SK-N-SH (cell line): ENCODE results near the gene ARFIP1. TPM values are rescaled to one million over a fixed set of nuclear protein-coding genes. Genes with fewer than 3 reads are reported as not detected.

ENCODE experiments used
- CTCF ChIA-PET: fragments of 300-600, 350-600 bp; formaldehyde crosslinking; extraction: SDS; loops from one replicate; lab custom pipeline; 2021; lab: Yijun Ruan, JAX
- POLR2A ChIA-PET: fragments of 350-600 bp; sonication (Branson Sonifier 250); formaldehyde crosslinking; extraction: SDS; loops from one replicate; lab custom pipeline; 2020; ENCODE audit warnings: antibody characterized with exemption, inconsistent platforms; lab: Yijun Ruan, JAX
- DNase-seq: peaks from one replicate; pipeline ENCODE4 v3.0.0; 2012
- H2AFZ ChIP-seq: fragments of 200-600 bp; sonication (generic); 2 replicates; pipeline ENCODE4 v1.8.1; 2016; ENCODE audit warnings: antibody characterized with exemption, mild to moderate bottlenecking, low read depth
- H3F3A ChIP-seq: fragments of 200-600 bp; sonication (generic); replicated peaks from 2 replicates; pipeline ENCODE3; 2016; ENCODE audit warnings: antibody characterized with exemption, mild to moderate bottlenecking; ENCODE audit not compliant: insufficient read depth
- H3K27ac ChIP-seq, 2 experiments: fragments of 200-500 bp in 1 of 2; fragments of 200-600 bp in 1 of 2; sonication (Bioruptor generic) in 1 of 2; sonication (generic), shearing (Covaris generic) in 1 of 2; 2 replicates each; pipeline versions ENCODE4 v1.5.1 to v1.6.1; 2014 to 2016; ENCODE audit warnings: low read depth in 2 of 2, inconsistent platforms in 1 of 2, low read length in 1 of 2, mild to moderate bottlenecking in 1 of 2, mixed read lengths in 1 of 2
- H3K27me3 ChIP-seq: fragments of 200-600 bp; sonication (generic), shearing (Covaris generic); 2 replicates; pipeline ENCODE4 v1.6.1; 2016; ENCODE audit warnings: mixed run types; ENCODE audit not compliant: insufficient read depth
- H3K36me3 ChIP-seq, 2 experiments: fragments of 200-500 bp in 1 of 2; fragments of 200-600 bp in 1 of 2; sonication (Bioruptor generic) in 1 of 2; sonication (generic) in 1 of 2; replicated peaks in 1 of 2; 2 replicates each; pipeline versions ENCODE3 to v1.5.1; 2014 to 2016; ENCODE audit warnings: low read length in 1 of 2, mild to moderate bottlenecking in 1 of 2; ENCODE audit not compliant: insufficient read depth in 2 of 2, control insufficient read depth in 1 of 2
- H3K4me1 ChIP-seq, 2 experiments: fragments of 200-500 bp in 1 of 2; fragments of 200-600 bp in 1 of 2; sonication (Bioruptor generic) in 1 of 2; sonication (generic), shearing (Covaris generic) in 1 of 2; 2 replicates each; pipeline versions ENCODE4 v1.5.1 to v1.6.1; 2014 to 2016; ENCODE audit warnings: low read depth in 1 of 2, low read length in 1 of 2, mixed run types in 1 of 2; ENCODE audit not compliant: insufficient read depth in 2 of 2, control insufficient read depth in 1 of 2
- H3K4me2 ChIP-seq: fragments of 200-600 bp; sonication (generic), shearing (Covaris generic); 2 replicates; pipeline ENCODE4 v1.6.1; 2017; ENCODE audit warnings: mixed run types
- H3K4me3 ChIP-seq, 2 experiments: fragments of 200-500 bp in 1 of 2; fragments of 200-600 bp in 1 of 2; sonication (Bioruptor generic) in 1 of 2; sonication (generic), shearing (Covaris generic) in 1 of 2; 2 replicates each; pipeline versions ENCODE4 v1.5.1 to v1.8.1; 2014 to 2016; ENCODE audit warnings: low read depth in 2 of 2, inconsistent platforms in 1 of 2, low read length in 1 of 2, mild to moderate bottlenecking in 1 of 2, mixed read lengths in 1 of 2, moderate library complexity in 1 of 2
- H3K79me2 ChIP-seq: fragments of 200-600 bp; sonication (generic); 2 replicates; pipeline ENCODE4 v1.8.1; 2017; ENCODE audit warnings: mild to moderate bottlenecking; ENCODE audit not compliant: insufficient read depth
- H3K9ac ChIP-seq: fragments of 200-600 bp; sonication (generic); 2 replicates; pipeline ENCODE4 v1.6.1; 2017; ENCODE audit warnings: mixed run types
- H3K9me2 ChIP-seq: fragments of 200-600 bp; sonication (generic); 2 replicates; pipeline ENCODE4 v1.6.1; 2017; ENCODE audit warnings: mixed run types
- H3K9me3 ChIP-seq: fragments of 200-600 bp; sonication (generic); 2 replicates; pipeline ENCODE4 v1.6.1; 2017; ENCODE audit warnings: mixed run types, mild to moderate bottlenecking, moderate library complexity
- H4K20me1 ChIP-seq: fragments of 200-600 bp; sonication (generic); 2 replicates; pipeline ENCODE4 v1.6.1; 2017; ENCODE audit warnings: mild to moderate bottlenecking, mixed run types; ENCODE audit not compliant: insufficient read depth
- ELF1 ChIP-seq: IDR thresholded peaks from 2 replicates; pipeline ENCODE4 v1.4.0; 2012
- EP300 ChIP-seq, 2 experiments: IDR thresholded peaks; 2 replicates each; pipeline versions ENCODE4 v1.4.0 to v1.6.1; 2012; ENCODE audit warnings: borderline replicate concordance in 1 of 2, low read depth in 1 of 2, low read length in 1 of 2
- FOSL2 ChIP-seq: IDR thresholded peaks from 2 replicates; pipeline ENCODE4 v1.4.0; 2012; ENCODE audit warnings: low read depth, mild to moderate bottlenecking, moderate library complexity, borderline replicate concordance
- JUND ChIP-seq: IDR thresholded peaks from 2 replicates; pipeline ENCODE4 v1.4.0; 2012
- NFIC ChIP-seq: IDR thresholded peaks from 2 replicates; pipeline ENCODE4 v1.4.0; 2012; ENCODE audit warnings: borderline replicate concordance
- POLR2AphosphoS5 ChIP-seq: IDR thresholded peaks from 2 replicates; pipeline ENCODE4 v1.6.1; 2012; ENCODE audit warnings: low read depth, low read length
- SIN3A ChIP-seq: IDR thresholded peaks from 2 replicates; pipeline ENCODE4 v1.6.1; 2012; ENCODE audit warnings: low read depth, mild to moderate bottlenecking, low read length, moderate library complexity, borderline replicate concordance
- TAF1 ChIP-seq: IDR thresholded peaks from 2 replicates; pipeline ENCODE4 v1.6.1; 2012; ENCODE audit warnings: low read depth, mild to moderate bottlenecking, low read length, moderate library complexity, borderline replicate concordance
- TCF12 ChIP-seq: IDR thresholded peaks from 2 replicates; pipeline ENCODE4 v1.4.0; 2012
- TEAD4 ChIP-seq: IDR thresholded peaks from 2 replicates; pipeline ENCODE4 v1.4.0; 2012; ENCODE audit warnings: mild to moderate bottlenecking, borderline replicate concordance; ENCODE audit not compliant: insufficient read depth
- ZBTB33 ChIP-seq: IDR thresholded peaks from 2 replicates; pipeline ENCODE4 v1.4.0; 2012; ENCODE audit warnings: low read depth, borderline replicate concordance
- polyA plus RNA-seq, 3 experiments: library from polyadenylated mRNA; depleted of rRNA; stranded (reverse); fragments of >200 nt; gene quantifications; 2 replicates each; pipeline ENCODE4 v1.2.3, GENCODE V29; 2012
- TF ChIP-seq, protein P1 (sequence below): IDR thresholded peaks from 2 replicates; pipeline ENCODE4 v1.4.0; 2012; ENCODE audit warnings: low read depth, borderline replicate concordance
- TF ChIP-seq, protein P2 (sequence below): IDR thresholded peaks from 2 replicates; pipeline ENCODE4; 2012
- TF ChIP-seq, protein P3 (sequence below): fragments of 150-350 bp; IDR thresholded peaks from 2 replicates; pipeline ENCODE4 v1.6.1; 2017; ENCODE audit warnings: antibody characterized with exemption, low read length, low read depth, borderline replicate concordance

ARFIP1 gene
- polyA plus RNA-seq, 1 of the 3 experiments (the other 2 are of a cell fraction): 15.7 TPM

DNA sequence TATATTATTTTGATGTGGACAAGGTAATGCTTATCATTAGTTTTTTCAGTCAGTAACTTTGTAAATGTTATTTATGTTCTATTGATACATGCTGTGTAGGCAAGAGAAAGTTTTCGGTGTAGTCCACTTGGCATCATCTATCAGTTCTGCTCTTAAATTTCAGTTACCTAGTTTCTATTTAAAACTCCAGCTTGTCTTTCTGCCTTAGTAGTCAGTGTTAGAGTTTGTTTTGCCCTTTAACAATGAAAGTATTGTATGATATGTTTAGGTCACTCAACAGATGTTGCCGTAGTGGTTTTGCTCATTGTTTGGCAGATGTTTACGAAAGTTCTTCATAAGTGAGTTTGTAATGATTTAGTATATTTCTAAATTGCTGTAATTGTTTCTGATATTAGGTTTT is 121.5 kb downstream of the ARFIP1 start (continued):
- TF ChIP-seq ZBTB33 (no peak), ELF1 (no peak), JUND (no peak), TAF1 (no peak), SIN3A (no peak), FOSL2 (no peak)
- TF ChIP-seq, protein P1, sequence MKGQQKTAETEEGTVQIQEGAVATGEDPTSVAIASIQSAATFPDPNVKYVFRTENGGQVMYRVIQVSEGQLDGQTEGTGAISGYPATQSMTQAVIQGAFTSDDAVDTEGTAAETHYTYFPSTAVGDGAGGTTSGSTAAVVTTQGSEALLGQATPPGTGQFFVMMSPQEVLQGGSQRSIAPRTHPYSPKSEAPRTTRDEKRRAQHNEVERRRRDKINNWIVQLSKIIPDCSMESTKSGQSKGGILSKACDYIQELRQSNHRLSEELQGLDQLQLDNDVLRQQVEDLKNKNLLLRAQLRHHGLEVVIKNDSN: no peak
- TF ChIP-seq, all 33 proteins: peak for 0

GRCh38 chr4:152903658-152904057 is 123.9 kb downstream of the ARFIP1 start:
- Histone ChIP-seq H3K27me3 (no peaks in the 10 kb centered on the region), H3F3A (no peaks in the 10 kb centered on the region), H3K9me2 (no peaks in the 10 kb centered on the region), H3K27ac (no peak overlapping the region), H3K4me3 (no peak overlapping the region), H3K79me2 (no peaks in the 10 kb centered on the region), H3K4me1 (no peaks in the 10 kb centered on the region), H2AFZ (no peak overlapping the region), H3K9ac (no peak overlapping the region), H3K36me3 (peaks cover 15 to 32% of the 10 kb centered on the region in 2 experiments)
- DNase-seq: no peak
- POLR2A ChIA-PET: no interaction called here
- no peak for TF ChIP-seq EP300 (IDR thresholded peaks at IDR 0.05; ENCODE audit: borderline replicate concordance in 1 of 2, low read depth in 1 of 2, low read length in 1 of 2)
- TF ChIP-seq TEAD4: no peak
- TF ChIP-seq NFIC: no peak
- no peak for TF ChIP-seq POLR2AphosphoS5
- TF ChIP-seq, protein P2, sequence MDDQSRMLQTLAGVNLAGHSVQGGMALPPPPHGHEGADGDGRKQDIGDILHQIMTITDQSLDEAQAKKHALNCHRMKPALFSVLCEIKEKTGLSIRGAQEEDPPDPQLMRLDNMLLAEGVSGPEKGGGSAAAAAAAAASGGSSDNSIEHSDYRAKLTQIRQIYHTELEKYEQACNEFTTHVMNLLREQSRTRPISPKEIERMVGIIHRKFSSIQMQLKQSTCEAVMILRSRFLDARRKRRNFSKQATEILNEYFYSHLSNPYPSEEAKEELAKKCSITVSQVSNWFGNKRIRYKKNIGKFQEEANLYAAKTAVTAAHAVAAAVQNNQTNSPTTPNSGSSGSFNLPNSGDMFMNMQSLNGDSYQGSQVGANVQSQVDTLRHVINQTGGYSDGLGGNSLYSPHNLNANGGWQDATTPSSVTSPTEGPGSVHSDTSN: no peak
- TF ChIP-seq TCF12: no peak
- TF ChIP-seq, protein P3, sequence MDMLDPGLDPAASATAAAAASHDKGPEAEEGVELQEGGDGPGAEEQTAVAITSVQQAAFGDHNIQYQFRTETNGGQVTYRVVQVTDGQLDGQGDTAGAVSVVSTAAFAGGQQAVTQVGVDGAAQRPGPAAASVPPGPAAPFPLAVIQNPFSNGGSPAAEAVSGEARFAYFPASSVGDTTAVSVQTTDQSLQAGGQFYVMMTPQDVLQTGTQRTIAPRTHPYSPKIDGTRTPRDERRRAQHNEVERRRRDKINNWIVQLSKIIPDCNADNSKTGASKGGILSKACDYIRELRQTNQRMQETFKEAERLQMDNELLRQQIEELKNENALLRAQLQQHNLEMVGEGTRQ: no peak
- TF ChIP-seq SIN3A: no peak
- TF ChIP-seq, all 33 proteins: peak for 0
- H4K20me1 ChIP-seq: no peaks in the 10 kb centered on the region
- no peak overlapping the region for H3K4me2 ChIP-seq
- no peaks in the 10 kb centered on the region for H3K9me3 ChIP-seq
- CTCF ChIA-PET: no interaction called here
